H1 (cell line): ENCODE results near the gene ACTL10. TPM values are rescaled to one million over a fixed set of nuclear protein-coding genes. Genes with fewer than 3 reads are reported as not detected.

Experiments
- CTCF ChIA-PET: fragments of 300-600 bp; sonication (Branson Sonifier 250); formaldehyde crosslinking; loops from one replicate; lab custom pipeline; 2021; ENCODE audit not compliant: partially characterized antibody; lab: Charles Lee
- POLR2A ChIA-PET: fragments of 300-600 bp; sonication (Branson Sonifier 250); formaldehyde crosslinking; loops from one replicate; lab custom pipeline; 2021; ENCODE audit warnings: inconsistent platforms; ENCODE audit not compliant: partially characterized antibody; lab: Charles Lee
- DNase-seq, 2 experiments: peaks; one replicate each; pipeline versions ENCODE4 v3.0.0 to v3.0.0-alpha.2; 2010 to 2022; ENCODE audit warnings: low spot score in 2 of 2, low read depth in 1 of 2, mixed read lengths in 1 of 2
- FAIRE-seq: peaks from 2 replicates; lab custom pipeline; 2011; peaks lifted over from hg19 to GRCh38; lab: Jason Lieb, UNC
- H2AFZ ChIP-seq: 2 replicates; pipeline ENCODE4 v1.8.1; 2012; ENCODE audit warnings: low read length, inconsistent platforms
- H2AK5ac ChIP-seq: 2 replicates; pipeline ENCODE4 v1.6.1; 2013; ENCODE audit warnings: low read depth, low read length
- H2BK120ac ChIP-seq: replicated peaks from 2 replicates; pipeline ENCODE3; 2013; ENCODE audit warnings: low read depth, low read length, inconsistent platforms
- H2BK12ac ChIP-seq: 2 replicates; pipeline ENCODE4 v1.6.1; 2013; ENCODE audit warnings: low read depth, low read length
- H2BK15ac ChIP-seq: 2 replicates; pipeline ENCODE4 v1.6.1; 2013; ENCODE audit warnings: low read length
- H2BK20ac ChIP-seq: 2 replicates; pipeline ENCODE4 v1.6.1; 2013; ENCODE audit warnings: low read length
- H2BK5ac ChIP-seq: 2 replicates; pipeline ENCODE4 v1.6.1; 2013; ENCODE audit warnings: low read depth, low read length
- H3K14ac ChIP-seq: 2 replicates; pipeline ENCODE4 v1.6.1; 2013; ENCODE audit warnings: inconsistent platforms; ENCODE audit not compliant: insufficient read length
- H3K18ac ChIP-seq: 2 replicates; pipeline ENCODE4 v1.6.1; 2013; ENCODE audit warnings: low read length; ENCODE audit errors: extremely low read depth
- H3K23ac ChIP-seq: 2 replicates; pipeline ENCODE4 v1.6.1; 2013; ENCODE audit warnings: inconsistent platforms; ENCODE audit not compliant: insufficient read length
- H3K23me2 ChIP-seq: 2 replicates; pipeline ENCODE4 v1.6.1; 2013; ENCODE audit warnings: low read depth, low read length
- H3K27ac ChIP-seq: 2 replicates; pipeline ENCODE4 v1.6.1; 2011; ENCODE audit warnings: low read depth, low read length, inconsistent platforms
- H3K27me3 ChIP-seq, 4 experiments: replicated peaks in 1 of 4; 1 replicate in 1 of 4; 2 replicates in 3 of 4; pipeline versions ENCODE4 v1.6.1 to v1.8.1; 2011 to 2013; ENCODE audit warnings: low read length in 3 of 4, mild to moderate bottlenecking in 3 of 4, inconsistent platforms in 2 of 4, mixed read lengths in 2 of 4, moderate library complexity in 1 of 4; ENCODE audit not compliant: control insufficient read depth in 3 of 4, insufficient read depth in 3 of 4; ENCODE audit errors: extremely low read depth in 1 of 4
- H3K36me3 ChIP-seq, 4 experiments: 2 replicates each; pipeline versions ENCODE4 v1.6.1 to v1.8.1; 2011 to 2013; ENCODE audit warnings: mild to moderate bottlenecking in 4 of 4, low read length in 3 of 4, moderate library complexity in 2 of 4, control low read depth in 1 of 4, inconsistent platforms in 1 of 4; ENCODE audit not compliant: insufficient read depth in 4 of 4, control insufficient read depth in 2 of 4
- H3K4ac ChIP-seq: replicated peaks from 2 replicates; pipeline ENCODE3; 2013; ENCODE audit warnings: low read length, low read depth, mixed read lengths, inconsistent platforms; ENCODE audit not compliant: insufficient read length
- H3K4me1 ChIP-seq, 4 experiments: replicated peaks in 1 of 4; 1 replicate in 1 of 4; 2 replicates in 3 of 4; pipeline versions ENCODE4 v1.6.1 to v1.8.1; 2011 to 2013; ENCODE audit warnings: low read length in 3 of 4, inconsistent platforms in 2 of 4, mixed read lengths in 1 of 4; ENCODE audit not compliant: insufficient read depth in 4 of 4, control insufficient read depth in 3 of 4
- H3K4me2 ChIP-seq, 2 experiments: 2 replicates each; pipeline versions ENCODE4 v1.6.1 to v1.8.1; 2011 to 2013; ENCODE audit warnings: low read depth in 2 of 2, low read length in 2 of 2, control low read depth in 1 of 2, inconsistent platforms in 1 of 2, mild to moderate bottlenecking in 1 of 2; ENCODE audit not compliant: insufficient read depth in 1 of 2
- H3K4me3 ChIP-seq, 4 experiments: fragments of 200-600, 300-600 bp in 1 of 4; sonication (generic), shearing (Covaris generic), sonication (Bioruptor Twin) in 1 of 4; 2 replicates each; pipeline versions ENCODE4 v1.5.1 to v1.8.1; 2011 to 2016; ENCODE audit warnings: low read length in 4 of 4, low read depth in 3 of 4, control low read depth in 2 of 4, inconsistent platforms in 2 of 4, mild to moderate bottlenecking in 2 of 4, mixed read lengths in 1 of 4, moderate library complexity in 1 of 4; ENCODE audit not compliant: insufficient read depth in 2 of 4; ENCODE audit errors: extremely low read depth in 1 of 4
- H3K56ac ChIP-seq: replicated peaks from 2 replicates; pipeline ENCODE3; 2013; ENCODE audit warnings: low read depth, mild to moderate bottlenecking, mixed read lengths, low read length, inconsistent platforms; ENCODE audit not compliant: insufficient read length
- H3K79me1 ChIP-seq: 2 replicates; pipeline ENCODE4 v1.6.1; 2013; ENCODE audit warnings: low read depth, low read length, control low read depth
- H3K79me2 ChIP-seq, 2 experiments: 2 replicates each; pipeline versions ENCODE4 v1.6.1 to v1.8.1; 2012 to 2013; ENCODE audit warnings: low read length in 2 of 2, mild to moderate bottlenecking in 2 of 2, inconsistent platforms in 1 of 2; ENCODE audit not compliant: insufficient read depth in 2 of 2, control insufficient read depth in 1 of 2
- H3K9ac ChIP-seq, 4 experiments: replicated peaks in 1 of 4; 1 replicate in 1 of 4; 2 replicates in 3 of 4; pipeline versions ENCODE4 v1.6.1 to v1.8.1; 2011 to 2013; ENCODE audit warnings: low read depth in 3 of 4, low read length in 3 of 4, control low read depth in 2 of 4, mild to moderate bottlenecking in 2 of 4, moderate library complexity in 2 of 4, inconsistent platforms in 1 of 4; ENCODE audit errors: extremely low read depth in 1 of 4
- H3K9me3 ChIP-seq, 2 experiments: 2 replicates each; pipeline versions ENCODE4 v1.6.1 to v1.8.1; 2012 to 2013; ENCODE audit warnings: mild to moderate bottlenecking in 2 of 2, moderate library complexity in 2 of 2, control low read depth in 1 of 2, inconsistent platforms in 1 of 2, low read depth in 1 of 2, low read length in 1 of 2, mixed read lengths in 1 of 2; ENCODE audit not compliant: insufficient read depth in 2 of 2
- H4K20me1 ChIP-seq, 2 experiments: replicated peaks in 1 of 2; 2 replicates each; pipeline versions ENCODE3 to v1.8.1; 2011 to 2013; ENCODE audit warnings: inconsistent platforms in 2 of 2, low read length in 2 of 2, mild to moderate bottlenecking in 1 of 2; ENCODE audit not compliant: insufficient read depth in 2 of 2, control insufficient read depth in 1 of 2
- H4K5ac ChIP-seq: 2 replicates; pipeline ENCODE4 v1.6.1; 2013; ENCODE audit warnings: low read length, low read depth, mixed read lengths, inconsistent platforms; ENCODE audit not compliant: insufficient read length
- H4K8ac ChIP-seq: 2 replicates; pipeline ENCODE4 v1.8.0; 2013; ENCODE audit warnings: mild to moderate bottlenecking, moderate library complexity, low read length, inconsistent platforms; ENCODE audit not compliant: insufficient read depth; ENCODE audit errors: extremely low read depth
- H4K91ac ChIP-seq: replicated peaks from 2 replicates; pipeline ENCODE3; 2013; ENCODE audit warnings: low read length, mixed read lengths, inconsistent platforms; ENCODE audit not compliant: insufficient read length
- BACH1 ChIP-seq: IDR thresholded peaks from 2 replicates; pipeline ENCODE4 v1.6.1; 2012; ENCODE audit warnings: low read length, improper control_type of control experiment
- BCL11A ChIP-seq, 2 experiments: IDR thresholded peaks; one replicate each; pipeline ENCODE4 v1.6.1; 2011; ENCODE audit warnings: low read depth in 2 of 2, low read length in 2 of 2, mild to moderate bottlenecking in 2 of 2
- BRCA1 ChIP-seq: IDR thresholded peaks from 2 replicates; pipeline ENCODE4 v1.6.1; 2012; ENCODE audit warnings: low read depth, low read length, improper control_type of control experiment
- CHD2 ChIP-seq: IDR thresholded peaks from 2 replicates; pipeline ENCODE4 v1.6.1; 2012; ENCODE audit warnings: low read length, improper control_type of control experiment
- EGR1 ChIP-seq: IDR thresholded peaks from 2 replicates; pipeline ENCODE4 v1.6.1; 2011; ENCODE audit warnings: low read depth, low read length, borderline replicate concordance
- GTF2F1 ChIP-seq: IDR thresholded peaks from 2 replicates; pipeline ENCODE4 v1.6.1; 2012; ENCODE audit warnings: low read depth, low read length, improper control_type of control experiment, borderline replicate concordance
- KDM1A ChIP-seq: fragments of 200-600, 300-600 bp; sonication (generic); IDR thresholded peaks from 2 replicates; pipeline ENCODE4 v1.7.1; 2016; ENCODE audit warnings: mild to moderate bottlenecking, low read length, borderline replicate concordance
- NRF1 ChIP-seq: IDR thresholded peaks from 2 replicates; pipeline ENCODE4 v1.6.1; 2011; ENCODE audit warnings: mild to moderate bottlenecking, low read depth, low read length, improper control_type of control experiment
- PHF8 ChIP-seq: fragments of 200-600 bp; sonication (generic); conservative IDR thresholded peaks from 2 replicates; pipeline ENCODE4 v1.7.1; 2012; ENCODE audit warnings: low read depth, mild to moderate bottlenecking, inconsistent platforms, low read length, moderate library complexity
- POU5F1 ChIP-seq: IDR thresholded peaks from 2 replicates; pipeline ENCODE4 v1.6.1; 2011; ENCODE audit warnings: low read depth, mild to moderate bottlenecking, low read length, moderate library complexity
- RBBP5 ChIP-seq: IDR thresholded peaks from 2 replicates; pipeline ENCODE4 v1.7.1; 2012; ENCODE audit warnings: low read depth, mild to moderate bottlenecking, inconsistent platforms, low read length, moderate library complexity, borderline replicate concordance
- RXRA ChIP-seq: IDR thresholded peaks from 2 replicates; pipeline ENCODE4 v1.6.1; 2011; ENCODE audit warnings: low read depth, mild to moderate bottlenecking, low read length, moderate library complexity; ENCODE audit not compliant: insufficient read depth
- SP2 ChIP-seq: IDR thresholded peaks from 2 replicates; pipeline ENCODE4 v1.6.1; 2012; ENCODE audit warnings: mild to moderate bottlenecking, low read length, inconsistent platforms
- SP4 ChIP-seq: IDR thresholded peaks from 2 replicates; pipeline ENCODE4 v1.6.1; 2012; ENCODE audit warnings: low read length, inconsistent platforms
- SUZ12 ChIP-seq: fragments of 200-600 bp; sonication (generic); IDR thresholded peaks from 2 replicates; pipeline ENCODE4 v1.6.1; 2012; ENCODE audit warnings: mild to moderate bottlenecking, inconsistent platforms, low read length, moderate library complexity, mixed read lengths
- WGBS, 2 experiments: shearing (Covaris generic) in 1 of 2; methylation state at CpG; one replicate each; pipeline versions ENCODE4 v1.1.6 to v1.1.7; 2013 to 2015; ENCODE audit warnings: low lambda C conversion rate in 2 of 2, mixed read lengths in 2 of 2, inconsistent platforms in 1 of 2, low coverage in 1 of 2, missing lambda C conversion rate in 1 of 2; ENCODE audit not compliant: insufficient replicate concordance in 2 of 2, insufficient coverage in 1 of 2, insufficient read length in 1 of 2; ENCODE audit errors: extremely low coverage in 1 of 2, missing lambda C conversion rate in 1 of 2; 5-methylcytosine and 5-hydroxymethylcytosine counted together
- polyA plus RNA-seq, 7 experiments: library from polyadenylated mRNA; depleted of rRNA in 3 of 7; stranded (reverse) in 5 of 7; unstranded in 2 of 7; fragments of >200 nt in 5 of 7; fragments of 200-250 nt in 2 of 7; gene quantifications; 1 replicate in 5 of 7; 2 replicates in 1 of 7; 4 replicates in 1 of 7; pipeline versions ENCODE4 v1.2.1 to v1.2.3, GENCODE V29; 2011 to 2013; ENCODE audit warnings: missing spikeins in 2 of 7, mixed read lengths in 2 of 7
- total RNA-seq: library from RNA; stranded (reverse); fragmentation: NEBNext Ultra II Directional; extraction: Animal tissue kit (Norgen Biotek cat#: 25700); gene quantifications from 2 replicates; pipeline ENCODE4 v1.2.1, GENCODE V29; 2021

Gene ACTL10
- total and polyA plus RNA-seq, 2 of the 8 experiments (the other 6 are each of a cell fraction or from before 2014, with no cell fraction given), result 0.26 TPM; not detected in 1

DNA sequence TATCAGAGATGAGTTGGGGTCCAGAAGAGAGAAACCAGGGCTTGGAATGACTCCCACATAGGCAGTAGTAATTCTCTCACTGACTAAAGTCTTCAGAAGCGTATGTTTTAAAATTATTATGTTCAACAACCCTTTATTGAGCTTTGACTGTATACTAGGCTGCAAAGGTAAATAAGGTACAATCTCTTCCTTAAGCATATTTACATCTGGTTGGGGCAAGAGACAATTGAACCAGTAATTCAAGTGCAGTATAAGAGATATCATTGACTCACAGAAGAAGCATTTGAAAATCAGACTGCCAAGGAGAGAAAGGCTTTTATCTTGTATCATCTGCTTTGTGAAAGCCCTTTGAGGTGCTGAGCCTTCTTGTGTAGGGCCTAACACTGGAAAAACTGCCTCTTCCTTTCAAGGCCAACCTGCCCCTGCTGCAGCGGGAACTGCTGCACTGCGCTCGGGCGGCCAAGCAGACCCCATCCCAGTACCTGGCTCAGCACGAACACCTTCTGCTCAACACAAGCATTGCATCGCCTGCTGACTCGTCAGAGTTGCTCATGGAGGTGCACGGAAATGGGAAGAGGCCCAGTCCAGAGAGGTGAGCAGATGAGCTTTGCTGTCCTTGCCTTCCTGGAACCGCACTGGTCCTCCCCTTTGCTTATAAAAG lies 43.9 kb upstream of the ACTL10 start:
- DNase-seq (no peak), FAIRE-seq (no peak)
- no peak overlapping the region for H2BK15ac ChIP-seq
- POLR2A ChIA-PET, result no interaction called here
- H2AFZ ChIP-seq, result no peak overlapping the region
- 88% methylated on average over 10 of the region's 10 CpGs; no CpG with 5 or more reads in 1 of the 2 experiments for WGBS, 2 experiments
- H3K14ac ChIP-seq, result no peak overlapping the region
- no peak overlapping the region for H3K27ac ChIP-seq
- no peak overlapping the region for H2BK12ac ChIP-seq
- no peak overlapping the region for H4K5ac ChIP-seq
- H4K8ac ChIP-seq, result no peak overlapping the region; the same call in 1 of the 2 replicates
- no peak overlapping the region for H3K56ac ChIP-seq
- no peaks in the 10 kb centered on the region for H4K20me1 ChIP-seq
- H3K23ac ChIP-seq, result no peak overlapping the region
- no peaks in the 10 kb centered on the region for H3K79me1 ChIP-seq
- no peak overlapping the region for H3K4me3 ChIP-seq
- no peak overlapping the region for H3K9ac ChIP-seq
- CTCF ChIA-PET, result interaction anchor here (0.8 to 1.4 kb wide), 4 partner anchors 10 to 159 kb away, joined by 3 read pairs; no protein-coding TSS in a partner anchor
- H2BK120ac ChIP-seq, result no peak overlapping the region
- no peaks in the 10 kb centered on the region for H3K9me3 ChIP-seq
- H3K36me3 ChIP-seq, result peaks cover 0 to 10% (median 2%) of the 10 kb centered on the region in 4 experiments; a peak in 4 of 8 replicates
- no peak overlapping the region for H3K4ac ChIP-seq
- no peak overlapping the region for H3K18ac ChIP-seq
- no peak overlapping the region for H2AK5ac ChIP-seq
- no peaks in the 10 kb centered on the region for H3K27me3 ChIP-seq
- no peaks in the 10 kb centered on the region for H3K4me1 ChIP-seq
- H3K4me2 ChIP-seq, result no peak overlapping the region
- no peak overlapping the region for H4K91ac ChIP-seq
- H3K79me2 ChIP-seq, result no peaks in the 10 kb centered on the region
- no peak overlapping the region for H2BK20ac ChIP-seq
- no peak overlapping the region for H2BK5ac ChIP-seq
- no peaks in the 10 kb centered on the region for H3K23me2 ChIP-seq
- TF ChIP-seq RXRA, result no peak
- TF ChIP-seq BCL11A (IDR thresholded peaks at IDR 0.05; ENCODE audit: low read depth in 2 of 2, low read length in 2 of 2), result no peak
- no peak for TF ChIP-seq GTF2F1
- no peak for TF ChIP-seq BACH1
- TF ChIP-seq KDM1A, result no peak
- no peak for TF ChIP-seq SP4
- TF ChIP-seq RBBP5, result no peak
- no peak for TF ChIP-seq PHF8
- no peak for TF ChIP-seq BRCA1
- TF ChIP-seq SUZ12, result no peak
- TF ChIP-seq NRF1, result no peak
- TF ChIP-seq CHD2, result no peak
- no peak for TF ChIP-seq SP2
- TF ChIP-seq POU5F1, result no peak
- TF ChIP-seq EGR1, result no peak
